ENCODE data around the gene RHBDD2. TPM values are rescaled to one million over a fixed set of nuclear protein-coding genes. Genes with fewer than 3 reads are reported as not detected.
A peak's percentile ranks its signal among the peaks of the same experiment; 100 is the strongest.

RHBDD2 gene
- total RNA-seq, 2 donors from 2014 or later, result 42.6 to 51.0 TPM

DNA sequence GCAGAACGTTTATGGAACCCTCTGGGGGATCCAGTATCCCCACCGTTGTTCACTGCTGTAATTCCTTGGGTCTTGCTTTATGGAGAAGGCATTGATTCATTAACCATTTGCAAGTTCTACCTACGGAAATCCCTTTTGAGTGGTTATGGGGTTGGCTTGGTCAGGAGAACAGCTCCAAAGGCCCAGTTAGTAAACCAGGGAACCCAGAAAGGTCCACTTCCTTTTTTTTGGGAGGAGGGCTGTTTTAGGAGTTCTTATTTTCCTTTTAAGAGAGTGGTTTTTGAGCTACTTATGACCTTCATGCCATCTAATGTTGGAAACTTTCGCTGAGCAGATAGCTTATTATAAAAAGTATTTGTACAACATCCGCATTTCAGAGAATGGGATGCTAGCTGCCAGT is 37.4 kb downstream of the RHBDD2 start:
- Histone ChIP-seq H3K9ac (ENCODE audit: low read depth in 2 of 2, low read length in 2 of 2) (peak overlapping the region; percentile 95 to 98), H3K4me1 (peaks cover 4% of the 10 kb centered on the region), H3K36me3 (no peaks in the 10 kb centered on the region), H3K4me3 (peak overlapping the region; percentile 93), H3K27me3 (no peaks in the 10 kb centered on the region), H3K27ac (no peak overlapping the region), H3K9me3 (no peaks in the 10 kb centered on the region)
- DNase-seq, result no peak
- TF ChIP-seq, protein P1, sequence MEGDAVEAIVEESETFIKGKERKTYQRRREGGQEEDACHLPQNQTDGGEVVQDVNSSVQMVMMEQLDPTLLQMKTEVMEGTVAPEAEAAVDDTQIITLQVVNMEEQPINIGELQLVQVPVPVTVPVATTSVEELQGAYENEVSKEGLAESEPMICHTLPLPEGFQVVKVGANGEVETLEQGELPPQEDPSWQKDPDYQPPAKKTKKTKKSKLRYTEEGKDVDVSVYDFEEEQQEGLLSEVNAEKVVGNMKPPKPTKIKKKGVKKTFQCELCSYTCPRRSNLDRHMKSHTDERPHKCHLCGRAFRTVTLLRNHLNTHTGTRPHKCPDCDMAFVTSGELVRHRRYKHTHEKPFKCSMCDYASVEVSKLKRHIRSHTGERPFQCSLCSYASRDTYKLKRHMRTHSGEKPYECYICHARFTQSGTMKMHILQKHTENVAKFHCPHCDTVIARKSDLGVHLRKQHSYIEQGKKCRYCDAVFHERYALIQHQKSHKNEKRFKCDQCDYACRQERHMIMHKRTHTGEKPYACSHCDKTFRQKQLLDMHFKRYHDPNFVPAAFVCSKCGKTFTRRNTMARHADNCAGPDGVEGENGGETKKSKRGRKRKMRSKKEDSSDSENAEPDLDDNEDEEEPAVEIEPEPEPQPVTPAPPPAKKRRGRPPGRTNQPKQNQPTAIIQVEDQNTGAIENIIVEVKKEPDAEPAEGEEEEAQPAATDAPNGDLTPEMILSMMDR (IDR thresholded peaks at IDR 0.05), result no peak
- intact Hi-C loops (cut with DNase I), result no loop called here

DNA sequence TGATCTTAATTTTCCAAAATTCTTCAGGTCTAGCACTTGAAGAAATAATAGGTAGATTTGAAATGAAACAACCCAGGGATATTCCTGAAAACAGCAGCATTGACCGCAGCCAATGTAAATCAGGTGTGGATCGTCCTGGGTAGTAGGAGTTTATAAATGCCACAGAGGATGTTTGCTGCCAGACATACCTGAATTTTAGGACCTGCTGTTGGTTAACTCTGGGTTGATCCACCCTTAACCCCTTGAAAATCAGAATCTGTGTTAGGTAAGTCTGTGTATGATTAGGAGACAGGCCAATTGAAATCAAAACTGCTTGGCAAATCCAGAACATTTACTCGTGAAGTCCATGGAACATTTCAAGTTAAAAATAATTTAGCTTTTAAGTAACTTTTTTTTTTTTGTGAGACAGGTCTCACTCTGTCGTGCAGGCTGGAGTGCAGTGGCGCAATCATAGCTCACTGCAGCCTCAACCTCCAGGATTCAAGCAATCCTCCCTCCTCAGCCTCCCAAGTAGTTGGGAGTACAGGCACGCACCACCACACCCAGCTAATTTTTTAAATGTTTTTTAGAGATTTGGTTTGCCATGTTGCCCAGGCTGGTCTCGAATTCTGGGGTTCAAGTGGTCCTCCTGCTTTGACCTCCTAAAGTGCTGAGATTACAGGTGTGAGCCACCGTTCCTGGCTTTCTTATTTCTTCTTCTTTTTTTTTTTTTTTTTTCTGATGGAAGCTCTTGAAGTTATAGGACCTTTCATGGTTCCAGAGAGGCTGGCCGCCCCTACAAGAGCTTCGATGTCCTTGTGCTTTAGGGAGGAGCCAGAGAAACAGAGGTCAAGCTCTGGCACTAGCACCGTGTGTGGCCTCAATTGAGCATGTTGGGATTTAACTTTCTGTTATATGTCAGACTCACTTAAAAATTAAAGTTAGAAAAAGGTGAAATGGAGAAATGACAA is 38.1 kb downstream of the RHBDD2 start:
- no peaks in the 10 kb centered on the region for H3K9me3 ChIP-seq
- H3K4me1 ChIP-seq, result peaks cover 4% of the 10 kb centered on the region
- no peaks in the 10 kb centered on the region for H3K27me3 ChIP-seq
- H3K27ac ChIP-seq, result no peak overlapping the region
- no peak overlapping the region for H3K4me3 ChIP-seq
- TF ChIP-seq, protein P1 (IDR thresholded peaks at IDR 0.05), result no peak
- intact Hi-C loops (cut with DNase I), result no loop called here
- H3K9ac ChIP-seq (ENCODE audit: low read depth in 2 of 2, low read length in 2 of 2), result no peak overlapping the region
- no peak for DNase-seq
- no peaks in the 10 kb centered on the region for H3K36me3 ChIP-seq

DNA sequence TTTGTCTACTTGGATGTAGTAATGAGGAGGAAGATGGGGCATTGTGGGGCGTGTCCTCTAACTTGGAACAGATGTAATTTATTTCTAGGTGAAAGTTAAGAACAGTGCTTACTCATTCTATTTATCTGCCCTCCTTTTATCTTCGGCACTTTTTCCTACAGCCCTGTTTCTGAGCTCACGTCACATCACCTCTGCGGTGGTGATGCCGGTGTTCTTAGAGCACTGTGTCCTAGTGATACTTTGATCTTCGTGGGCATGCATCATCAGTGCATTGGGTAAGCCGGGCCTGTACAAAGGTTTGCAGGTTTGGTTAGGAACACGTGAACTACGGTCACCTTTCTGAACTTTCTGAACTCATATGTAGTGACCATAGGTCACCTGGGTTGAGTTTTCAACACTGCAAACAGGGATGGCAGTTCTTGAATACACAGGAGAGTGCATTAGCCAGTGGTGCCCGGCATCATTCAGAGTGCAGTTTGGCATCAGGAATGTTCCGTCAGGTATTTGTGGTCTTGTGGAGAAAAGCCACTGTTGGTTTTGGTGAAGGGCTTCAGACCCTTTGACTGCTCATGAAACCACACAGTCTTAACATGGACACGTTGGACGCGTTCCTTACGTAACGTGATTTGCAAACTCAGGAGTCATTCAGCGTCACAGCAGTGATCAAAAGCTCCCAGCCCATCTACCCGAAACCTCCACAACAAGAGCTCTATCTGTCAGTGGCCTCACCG is 41.8 kb downstream of the RHBDD2 start:
- H3K27me3 ChIP-seq, result no peaks in the 10 kb centered on the region
- no peaks in the 10 kb centered on the region for H3K9me3 ChIP-seq
- H3K4me3 ChIP-seq, result no peak overlapping the region
- H3K36me3 ChIP-seq, result no peaks in the 10 kb centered on the region
- H3K9ac ChIP-seq (ENCODE audit: low read depth in 2 of 2, low read length in 2 of 2), result no peak overlapping the region
- TF ChIP-seq, protein P1 (IDR thresholded peaks at IDR 0.05), result no peak
- intact Hi-C loops (cut with DNase I), result no loop called here
- no peaks in the 10 kb centered on the region for H3K4me1 ChIP-seq
- DNase-seq, result peak; percentile 19
- H3K27ac ChIP-seq, result no peak overlapping the region

DNA sequence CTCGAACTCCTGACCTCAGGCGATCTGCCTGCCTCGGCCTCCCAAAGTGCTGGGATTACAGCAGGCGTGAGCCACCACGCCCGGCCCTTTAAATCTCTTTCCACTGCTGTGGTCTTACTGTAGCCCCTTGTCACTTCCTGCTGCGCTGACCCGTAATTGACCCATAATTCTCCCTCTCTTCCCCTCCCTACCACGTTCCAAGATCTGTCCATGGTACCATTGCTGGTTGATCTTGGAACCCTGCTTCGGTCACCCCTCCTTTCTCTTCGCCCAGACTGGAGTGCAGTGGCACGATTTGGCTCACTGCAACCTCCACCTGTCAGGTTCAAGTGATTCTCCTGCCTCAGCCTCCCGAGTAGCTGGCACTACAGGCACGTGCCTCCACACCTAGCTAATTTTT is 42.6 kb downstream of the RHBDD2 start:
- intact Hi-C loops (cut with DNase I), result no loop called here
- Histone ChIP-seq H3K27me3 (no peaks in the 10 kb centered on the region), H3K4me1 (no peaks in the 10 kb centered on the region), H3K27ac (no peak overlapping the region), H3K9me3 (no peaks in the 10 kb centered on the region), H3K9ac (ENCODE audit: low read depth in 2 of 2, low read length in 2 of 2) (no peak overlapping the region), H3K4me3 (no peak overlapping the region), H3K36me3 (no peaks in the 10 kb centered on the region)
- DNase-seq, result no peak
- TF ChIP-seq, protein P1 (IDR thresholded peaks at IDR 0.05), result no peak

DNA sequence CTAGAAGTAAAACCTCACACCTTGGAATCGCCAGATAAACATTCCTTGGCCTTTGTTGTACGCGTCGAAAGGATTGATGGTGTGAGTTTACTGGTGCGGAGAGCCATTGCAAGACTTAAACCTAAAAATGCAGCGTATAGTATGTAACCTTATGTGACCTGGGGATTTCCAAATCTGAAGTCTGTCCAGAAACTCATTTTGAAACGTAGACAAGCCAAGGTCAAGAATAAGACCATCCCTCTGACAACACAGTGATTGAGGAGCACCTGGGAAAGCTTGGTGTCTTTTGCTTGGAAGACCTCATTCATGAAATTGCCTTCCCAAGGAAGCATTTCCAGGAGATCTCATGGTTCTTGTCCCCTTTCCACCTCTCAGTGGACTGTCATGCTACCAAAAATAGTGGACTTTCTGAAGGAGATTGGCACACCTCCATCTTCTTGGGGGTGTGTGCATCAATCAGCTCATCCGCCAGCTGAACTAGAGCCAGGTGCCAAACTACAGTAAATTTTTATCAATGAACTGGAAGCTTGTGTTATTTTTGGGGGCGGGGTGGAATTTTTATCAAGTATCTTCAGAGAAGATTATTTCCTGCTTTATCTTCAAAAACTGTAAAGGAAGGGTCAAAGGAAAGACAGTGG is 44.3 kb downstream of the RHBDD2 start:
- no peak for DNase-seq
- no peak overlapping the region for H3K27ac ChIP-seq

More for the DNA sequence above, 44.3 kb downstream of the RHBDD2 start:
- intact Hi-C loops (cut with DNase I), result no loop called here
- H3K4me3 ChIP-seq, result no peak overlapping the region
- no peaks in the 10 kb centered on the region for H3K36me3 ChIP-seq
- H3K9ac ChIP-seq (ENCODE audit: low read depth in 2 of 2, low read length in 2 of 2), result no peak overlapping the region
- no peaks in the 10 kb centered on the region for H3K27me3 ChIP-seq
- H3K9me3 ChIP-seq, result no peaks in the 10 kb centered on the region
- no peaks in the 10 kb centered on the region for H3K4me1 ChIP-seq
- TF ChIP-seq, protein P1 (IDR thresholded peaks at IDR 0.05), result no peak
